HUDEP-2 (cell line): ENCODE data around the gene FGR.

Source experiments
- DNase-seq, 76 experiments: peaks; one replicate each; lab custom pipeline; 2025; ENCODE audit not compliant: unreplicated experiment in 76 of 76; lab: John Stamatoyannopoulos, UW

The FGR gene

GRCh38 chr1:27603309-27603680 lies 31.7 kb downstream of the FGR start:
- peak in 2 of 76 experiments; percentile 25 to 39 for DNase-seq

GRCh38 chr1:27602462-27603308 lies 32.3 kb downstream of the FGR start:
- peak in 3 of 76 experiments; percentile 19 to 31 (median 22) for DNase-seq

- peak in 5 of 76 experiments; percentile 3 to 15 (median 8) for DNase-seq
These were observed 33.1 kb downstream of the FGR start for GRCh38 chr1:27601771-27602461.

GRCh38 chr1:27601321-27601770 lies 33.6 kb downstream of the FGR start:
- no peak for DNase-seq

- DNase-seq, result no peak
These were observed 34.3 kb downstream of the FGR start for GRCh38 chr1:27600498-27601175.

DNA sequence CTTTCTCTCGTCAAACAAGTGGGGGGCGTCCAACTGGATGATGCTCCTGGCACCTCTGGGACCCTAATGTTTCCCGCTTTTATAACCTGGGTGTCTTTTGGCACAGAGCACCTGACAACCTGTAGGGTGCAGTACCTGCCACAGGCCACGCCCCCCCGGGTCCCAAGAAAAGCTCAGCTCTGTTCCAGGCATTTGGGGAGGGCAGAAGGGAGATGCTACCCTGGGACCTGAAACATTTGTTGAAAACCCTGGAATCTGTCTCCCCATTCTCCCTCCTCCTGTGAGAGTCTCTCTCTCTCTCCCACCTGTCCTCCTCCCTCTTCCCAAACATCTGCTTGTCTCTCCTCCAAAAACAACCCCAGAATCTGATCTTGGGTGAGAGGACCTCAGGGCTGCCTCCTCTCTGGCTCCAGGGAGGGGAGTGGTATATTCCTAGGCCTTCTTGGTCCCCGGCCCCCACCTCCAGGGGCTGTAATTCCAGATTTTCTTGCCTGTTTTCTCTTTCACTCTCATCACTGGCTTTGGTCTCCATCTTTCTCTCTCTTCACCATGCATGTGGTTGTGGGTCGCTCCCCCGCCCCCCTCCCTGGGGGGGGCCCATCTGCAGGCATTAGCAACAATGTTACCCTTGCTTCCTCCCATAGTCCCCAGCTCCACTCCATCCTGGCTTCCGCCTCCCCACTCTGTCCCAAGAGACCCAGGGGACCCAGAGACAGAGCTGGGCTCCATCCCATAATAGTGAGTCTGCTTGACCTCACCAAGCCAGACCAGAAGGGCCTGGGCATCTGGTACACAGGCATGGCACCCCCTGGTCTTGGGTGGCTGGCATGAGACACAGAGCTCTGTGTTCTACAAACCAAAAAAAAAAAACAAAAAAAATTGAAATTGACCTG lies 35.1 kb downstream of the FGR start:
- no peak for DNase-seq

- DNase-seq, result peak in 27 of 76 experiments; percentile 2 to 71 (median 26)
These were observed 36.0 kb downstream of the FGR start for GRCh38 chr1:27598902-27599528.

- no peak for DNase-seq
These were observed 36.7 kb downstream of the FGR start for GRCh38 chr1:27598295-27598687.

DNA sequence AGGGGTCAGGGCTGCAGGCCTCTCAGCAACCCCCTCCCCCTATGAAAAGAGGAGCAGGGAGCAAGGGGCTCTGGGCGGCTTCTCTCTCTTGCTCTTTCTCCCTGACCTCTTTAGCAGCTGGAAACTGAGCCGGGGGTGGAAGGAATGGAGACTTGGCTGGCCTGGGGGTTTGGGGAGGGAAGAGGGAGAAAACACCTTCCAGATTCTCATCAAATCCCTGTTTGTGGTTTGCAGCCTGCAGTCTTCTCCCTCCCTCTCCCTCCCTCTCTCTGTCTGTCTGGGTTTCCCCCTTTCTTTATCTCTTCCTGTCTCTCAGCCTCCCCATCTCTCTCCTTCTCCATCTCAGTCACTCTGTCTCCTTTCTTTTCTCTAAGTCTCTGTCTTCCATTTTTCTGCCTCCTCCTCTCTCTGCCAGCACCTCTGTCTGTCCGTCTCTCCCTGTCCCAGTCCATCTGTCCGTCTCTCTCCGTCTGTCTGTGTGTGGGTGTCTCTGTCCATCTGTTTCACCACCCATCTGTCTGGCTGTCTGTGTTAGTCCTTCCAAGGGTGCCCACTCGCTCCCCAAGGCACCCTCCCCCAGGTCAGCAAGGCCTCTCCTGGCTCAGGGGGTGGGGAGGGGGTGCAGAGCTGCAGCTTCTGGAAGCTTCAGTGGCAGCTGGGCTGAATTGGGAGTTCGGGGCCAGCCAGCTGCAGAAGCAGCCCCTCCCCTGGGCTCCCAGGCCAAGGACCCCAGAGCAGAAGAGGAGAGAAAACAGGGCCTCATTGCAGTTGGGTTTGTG lies 37.3 kb downstream of the FGR start:
- DNase-seq, result no peak

DNA sequence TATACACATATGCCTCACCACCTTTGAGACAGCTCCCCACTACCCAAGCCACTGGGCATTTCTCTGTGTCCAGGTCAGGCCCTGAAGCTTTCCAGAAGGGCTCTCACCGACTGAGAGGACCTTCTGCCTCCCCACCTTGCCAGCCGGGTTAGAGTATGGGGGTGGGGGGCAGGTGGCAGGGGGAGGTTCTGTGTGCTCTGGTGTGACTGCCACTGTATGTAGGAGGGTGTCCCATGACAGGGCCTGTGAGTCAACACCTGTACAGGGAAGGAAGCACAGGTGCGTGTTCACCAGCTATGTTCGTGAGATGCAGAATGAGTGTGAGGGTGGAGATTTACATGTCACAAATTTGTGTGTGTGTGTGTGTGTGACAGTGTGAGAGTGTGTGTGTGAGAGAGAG lies 38.0 kb downstream of the FGR start:
- no peak for DNase-seq

GRCh38 chr1:27596261-27596660 lies 38.7 kb downstream of the FGR start:
- DNase-seq, result no peak

GRCh38 chr1:27595597-27595996 lies 39.4 kb downstream of the FGR start:
- no peak for DNase-seq

- peak in 2 of 76 experiments; percentile 15 to 17 for DNase-seq
These were observed 40.1 kb downstream of the FGR start for GRCh38 chr1:27594564-27595510.

DNA sequence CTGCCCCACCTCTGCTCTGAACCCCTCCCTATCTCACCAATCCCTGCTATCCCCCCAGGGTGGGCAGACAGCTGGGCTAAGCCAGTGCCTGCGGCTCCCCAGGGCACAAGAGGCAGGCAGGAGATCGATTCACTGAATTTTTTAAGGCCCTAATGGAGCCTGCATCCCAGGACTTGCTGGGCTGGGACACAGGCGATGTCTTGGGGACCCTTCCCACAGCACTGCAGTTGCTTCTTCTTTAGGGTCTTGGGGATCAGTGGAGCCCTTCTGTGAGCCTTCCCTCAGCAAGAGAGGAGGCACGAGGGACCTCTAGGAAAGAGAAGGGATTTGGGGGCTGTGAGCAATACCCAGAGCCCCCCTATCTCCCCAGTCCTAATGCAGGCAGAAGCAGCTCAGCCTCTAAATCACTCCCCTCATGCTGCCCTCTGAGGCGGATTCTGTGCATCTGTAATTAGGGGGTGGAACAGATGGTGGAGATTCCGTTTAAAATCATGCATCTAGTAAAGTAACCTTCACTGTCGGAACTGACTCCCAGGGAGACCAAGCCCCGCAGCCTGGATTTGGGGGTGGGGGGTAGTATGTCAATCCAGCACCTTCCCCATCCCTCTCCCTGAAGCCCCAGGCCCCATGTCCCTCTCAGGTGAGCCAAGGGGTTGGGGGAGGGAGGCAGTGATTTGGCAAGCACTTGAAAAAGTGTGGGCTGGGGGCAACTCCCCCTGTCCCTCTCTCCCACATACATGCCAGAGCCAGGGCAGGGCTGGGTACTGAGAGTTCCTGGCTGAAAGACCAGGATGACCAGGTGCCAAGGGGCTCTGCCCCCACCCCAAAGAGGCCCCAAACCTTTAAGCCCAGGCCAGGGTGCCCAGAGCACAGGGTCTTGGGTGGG lies 41.1 kb downstream of the FGR start:
- no peak for DNase-seq

DNA sequence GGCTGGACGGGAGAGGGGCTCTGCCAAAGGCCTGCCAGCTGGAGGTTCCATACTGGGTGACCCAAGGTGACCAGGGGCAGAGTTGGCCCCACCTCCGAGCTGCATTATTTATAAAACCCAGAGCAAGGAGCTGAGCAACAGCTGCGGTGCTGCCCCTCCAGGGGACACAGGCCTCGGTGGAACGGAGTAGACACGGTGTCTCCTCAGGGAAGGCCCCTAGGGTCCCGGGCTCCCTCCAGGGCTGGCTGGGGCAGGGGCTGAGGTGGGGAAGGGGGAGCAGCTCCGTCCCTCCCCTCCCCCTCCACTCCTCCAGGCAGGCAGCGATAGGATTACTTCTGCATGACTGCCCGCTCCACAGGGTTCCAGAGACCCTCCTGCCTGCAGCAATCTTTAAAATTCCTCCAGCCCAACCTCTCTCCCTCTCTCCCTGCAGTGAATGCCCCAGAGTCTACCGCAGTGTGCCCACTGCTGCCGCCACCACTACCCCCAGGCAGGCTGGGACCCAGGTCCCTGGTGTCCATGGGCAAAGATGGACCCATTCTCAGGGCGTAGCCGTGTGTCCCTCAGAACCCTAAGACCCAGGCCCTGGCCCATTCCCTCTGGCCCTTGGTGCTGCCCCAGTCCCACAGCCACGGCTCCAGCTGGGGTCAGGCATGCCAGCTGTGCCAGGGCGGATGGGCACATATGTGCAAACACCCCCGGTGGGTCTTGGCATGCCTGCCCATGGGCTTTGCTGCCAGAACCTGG lies 41.9 kb downstream of the FGR start:
- no peak for DNase-seq

GRCh38 chr1:27592232-27592930 lies 42.6 kb downstream of the FGR start:
- DNase-seq, result no peak
